Uterus (tissue), 2 donors: ENCODE data around the gene CARD11.

Experiments
- CTCF ChIP-seq, 4 experiments: fragments of 200-600 bp in 2 of 4; fragments of 450-650 bp in 2 of 4; sonication (generic) in 2 of 4; IDR thresholded peaks; one replicate each; pipeline ENCODE4 v1.5.1; 2016 to 2019; ENCODE audit warnings: antibody characterized with exemption in 4 of 4, mild to moderate bottlenecking in 2 of 4, moderate library complexity in 1 of 4
- POLR2A ChIP-seq, 2 donors: fragments of 450-650 bp; IDR thresholded peaks; one replicate each; pipeline ENCODE4 v1.6.1; 2016; ENCODE audit warnings: antibody characterized with exemption in 2 of 2, mild to moderate bottlenecking in 1 of 2, moderate library complexity in 1 of 2

GRCh38 chr7:2941216-2941859 is 102.3 kb downstream of the CARD11 start:
- TF ChIP-seq POLR2A (IDR thresholded peaks at IDR 0.05) (no peak), CTCF (IDR thresholded peaks at IDR 0.05) (no peak)
